Panc1 (cell line): ENCODE measurements around the gene WDR72. TPM values are rescaled to one million over a fixed set of nuclear protein-coding genes. Genes with fewer than 3 reads are reported as not detected.

ENCODE experiments used
- ATAC-seq: fragments of 200-7000 bp; cut with Tn5 transposase; 2 replicates; pipeline ENCODE4 v1.9.1; 2020; ENCODE audit warnings: mild to moderate bottlenecking, moderate library complexity
- BruUV-seq: library from RNA; stranded (reverse); fragments of 400-500 nt; replicated peaks from 2 replicates; lab custom pipeline; 2021; lab: Mats Ljungman, UMichigan
- CTCF ChIA-PET: fragments of 300-600 bp; sonication (Branson Sonifier 250); formaldehyde crosslinking; loops from one replicate; lab custom pipeline; 2022; ENCODE audit warnings: antibody characterized with exemption; lab: Charles Lee
- POLR2A ChIA-PET: fragments of 300-600 bp; sonication (Branson Sonifier 250); formaldehyde crosslinking; loops from one replicate; lab custom pipeline; 2022; ENCODE audit warnings: antibody characterized with exemption; lab: Charles Lee
- DNase-seq: peaks from one replicate; pipeline ENCODE4 v3.0.0-alpha.2; 2010; ENCODE audit warnings: low read depth, low spot score
- H3K27ac ChIP-seq: 2 replicates; pipeline ENCODE4 v1.5.1; 2011; ENCODE audit warnings: mild to moderate bottlenecking, low read length, inconsistent platforms
- H3K27me3 ChIP-seq: fragments of 200-500 bp; sonication (Bioruptor generic); 2 replicates; pipeline ENCODE4 v1.6.0; 2014; ENCODE audit warnings: low read length, inconsistent platforms; ENCODE audit not compliant: control insufficient read depth, insufficient read depth
- H3K36me3 ChIP-seq: fragments of 200-500 bp; sonication (Bioruptor generic); 2 replicates; pipeline ENCODE4 v1.5.1; 2014; ENCODE audit warnings: inconsistent platforms, mild to moderate bottlenecking, low read length, moderate library complexity; ENCODE audit not compliant: control insufficient read depth, insufficient read depth
- H3K4me1 ChIP-seq: 2 replicates; pipeline ENCODE4 v1.5.1; 2011; ENCODE audit warnings: inconsistent platforms, mild to moderate bottlenecking, low read length, moderate library complexity; ENCODE audit not compliant: control insufficient read depth, insufficient read depth
- H3K4me3 ChIP-seq, 2 experiments: 2 replicates each; pipeline ENCODE4 v1.5.1; 2011 to 2012; ENCODE audit warnings: low read depth in 2 of 2, low read length in 2 of 2, mild to moderate bottlenecking in 2 of 2, inconsistent platforms in 1 of 2, moderate library complexity in 1 of 2
- H3K9me3 ChIP-seq: fragments of 200-500 bp; sonication (Bioruptor generic); 2 replicates; pipeline ENCODE4 v1.5.1; 2014; ENCODE audit warnings: low read depth, mild to moderate bottlenecking, inconsistent platforms, low read length, moderate library complexity; ENCODE audit not compliant: control insufficient read depth, insufficient read depth
- CTCF ChIP-seq: fragments of 450-650 bp; IDR thresholded peaks from 2 replicates; pipeline ENCODE4 v1.5.1; 2017; ENCODE audit warnings: mild to moderate bottlenecking
- POLR2AphosphoS5 ChIP-seq: IDR thresholded peaks from 2 replicates; pipeline ENCODE4 v1.6.1; 2012; ENCODE audit warnings: mild to moderate bottlenecking, low read depth, low read length, moderate library complexity
- REST ChIP-seq, 2 experiments: IDR thresholded peaks; 2 replicates each; pipeline ENCODE4 v1.6.1; 2011 to 2012; ENCODE audit warnings: low read depth in 2 of 2, control low read depth in 1 of 2, low read length in 1 of 2, mild to moderate bottlenecking in 1 of 2, moderate library complexity in 1 of 2; ENCODE audit not compliant: insufficient read depth in 1 of 2
- SIN3A ChIP-seq: IDR thresholded peaks from 2 replicates; pipeline ENCODE4 v1.6.1; 2012; ENCODE audit warnings: low read depth, mild to moderate bottlenecking, low read length, moderate library complexity, borderline replicate concordance; ENCODE audit not compliant: insufficient read depth
- TCF7L2 ChIP-seq: IDR thresholded peaks from 2 replicates; pipeline ENCODE4 v1.6.1; 2011; ENCODE audit warnings: mild to moderate bottlenecking, low read depth, low read length, inconsistent platforms
- in situ Hi-C: cut with HindIII; loops from 2 replicates; pipeline ENCODE4 v1.10.0; 2016; ENCODE audit warnings: low sequenced_read_pairs, low pct_unique_long_range_greater_than_20kb
- intact Hi-C: fragments of 100-400 bp; cut with micrococcal nuclease; formaldehyde crosslinking; loops from one replicate; pipeline ENCODE4 v1.10.0; 2022; ENCODE audit not compliant: unreplicated experiment
- total RNA-seq: library from RNA; stranded (reverse); gene quantifications from one replicate; pipeline ENCODE4 v1.2.1, GENCODE V29; 2021; ENCODE audit not compliant: unreplicated experiment

The WDR72 gene
- total RNA-seq, 1 experiment from 2014 or later: 0.03 TPM

- H3K9me3 ChIP-seq: no peaks in the 10 kb centered on the region
- H3K27me3 ChIP-seq: no peaks in the 10 kb centered on the region
- POLR2A ChIA-PET: no interaction called here
- H3K27ac ChIP-seq: no peak overlapping the region
- intact Hi-C loops: no loop called here
- TF ChIP-seq TCF7L2: no peak
- TF ChIP-seq REST (IDR thresholded peaks at IDR 0.05; ENCODE audit: insufficient read depth in 1 of 2, low read depth in 2 of 2, low read length in 1 of 2): no peak
- no peak for TF ChIP-seq SIN3A
- no peaks in the 10 kb centered on the region; the same call in 1 of the 2 replicates for H3K36me3 ChIP-seq
- in situ Hi-C loops: no loop called here
- ATAC-seq (no peak), DNase-seq (no peak)
- no peaks in the 10 kb centered on the region for H3K4me1 ChIP-seq
- CTCF ChIA-PET: no interaction called here
- BruUV-seq: no TSS peak
- H3K4me3 ChIP-seq: no peak overlapping the region
Measured at GRCh38 chr15:53739187-53739586, 20.3 kb downstream of the WDR72 start.

- H3K27me3 ChIP-seq: no peaks in the 10 kb centered on the region
- ChIA-PET POLR2A (no interaction called here), CTCF (no interaction called here)
- H3K4me1 ChIP-seq: no peaks in the 10 kb centered on the region
- H3K9me3 ChIP-seq: no peaks in the 10 kb centered on the region
- no peak overlapping the region for H3K4me3 ChIP-seq
- H3K27ac ChIP-seq: no peak overlapping the region
- intact Hi-C loops: no loop called here
- TF ChIP-seq POLR2AphosphoS5: no peak
- TF ChIP-seq SIN3A: no peak
- no peak for TF ChIP-seq CTCF
- no peak for TF ChIP-seq REST (IDR thresholded peaks at IDR 0.05; ENCODE audit: insufficient read depth in 1 of 2, low read depth in 2 of 2, low read length in 1 of 2)
- no peak for TF ChIP-seq TCF7L2
- in situ Hi-C loops: no loop called here
- DNase-seq (no peak), ATAC-seq (no peak)
- no TSS peak for BruUV-seq
- H3K36me3 ChIP-seq: no peaks in the 10 kb centered on the region
Measured at GRCh38 chr15:53721334-53722087, 38.0 kb downstream of the WDR72 start.
